Activated T-cell treated with anti-CD3 and anti-CD28 coated beads, Interleukin-2, amount 50 U/mL, for 24 hours (primary cell): Measurements from ENCODE around the gene CLIC5.

Experiments
- DNase-seq: peaks from one replicate; pipeline ENCODE4 v3.0.0-alpha.2; 2020
- H3K27ac Mint-ChIP-seq: 2 replicates; pipeline ENCODE4 v1.8.0; 2020; ENCODE audit warnings: mild to moderate bottlenecking, mixed read lengths
- H3K27me3 Mint-ChIP-seq: 2 replicates; pipeline ENCODE4 v1.8.0; 2020; ENCODE audit warnings: mixed read lengths
- H3K36me3 Mint-ChIP-seq: 2 replicates; pipeline ENCODE4 v1.8.0; 2020; ENCODE audit warnings: low read depth, mixed read lengths
- H3K4me1 Mint-ChIP-seq: 2 replicates; pipeline ENCODE4 v1.8.0; 2020; ENCODE audit warnings: low read depth, mixed read lengths
- H3K4me3 Mint-ChIP-seq: 2 replicates; pipeline ENCODE4 v1.8.0; 2020; ENCODE audit warnings: mild to moderate bottlenecking, moderate library complexity, mixed read lengths
- H3K9me3 Mint-ChIP-seq: 2 replicates; pipeline ENCODE4 v1.8.0; 2020; ENCODE audit warnings: mixed read lengths

The CLIC5 gene

GRCh38 chr6:45870531-45870930, 145.1 kb downstream of the CLIC5 start:
- no peaks in the 10 kb centered on the region for H3K36me3 Mint-ChIP-seq
- no peak for DNase-seq
- no peak overlapping the region for H3K4me3 Mint-ChIP-seq
- peaks cover 2% of the 10 kb centered on the region for H3K4me1 Mint-ChIP-seq
- H3K27me3 Mint-ChIP-seq = peaks cover 28% of the 10 kb centered on the region
- no peaks in the 10 kb centered on the region for H3K9me3 Mint-ChIP-seq
- H3K27ac Mint-ChIP-seq = no peak overlapping the region

- H3K27ac Mint-ChIP-seq = no peak overlapping the region
- DNase-seq = no peak
- H3K36me3 Mint-ChIP-seq = no peaks in the 10 kb centered on the region
- peaks cover 3% of the 10 kb centered on the region for H3K4me1 Mint-ChIP-seq
- no peak overlapping the region for H3K4me3 Mint-ChIP-seq
- H3K27me3 Mint-ChIP-seq = peaks cover 26% of the 10 kb centered on the region
- no peaks in the 10 kb centered on the region for H3K9me3 Mint-ChIP-seq
Observed at GRCh38 chr6:45864651-45865050, 151.0 kb downstream of the CLIC5 start.

- H3K9me3 Mint-ChIP-seq = no peaks in the 10 kb centered on the region
- H3K27ac Mint-ChIP-seq = no peak overlapping the region
- no peak for DNase-seq
- H3K4me1 Mint-ChIP-seq = no peaks in the 10 kb centered on the region
- no peaks in the 10 kb centered on the region for H3K36me3 Mint-ChIP-seq
- H3K4me3 Mint-ChIP-seq = no peak overlapping the region
- peaks cover 22% of the 10 kb centered on the region for H3K27me3 Mint-ChIP-seq
Observed at GRCh38 chr6:45858691-45859090, 157.0 kb downstream of the CLIC5 start.

- Mint-ChIP-seq H3K9me3 (no peaks in the 10 kb centered on the region), H3K4me1 (no peaks in the 10 kb centered on the region), H3K36me3 (no peaks in the 10 kb centered on the region), H3K4me3 (no peak overlapping the region), H3K27ac (no peak overlapping the region), H3K27me3 (peaks cover 25% of the 10 kb centered on the region)
- no peak for DNase-seq
Observed at GRCh38 chr6:45857827-45858226, 157.8 kb downstream of the CLIC5 start.

- no peak for DNase-seq
- no peaks in the 10 kb centered on the region for H3K9me3 Mint-ChIP-seq
- H3K4me3 Mint-ChIP-seq = no peak overlapping the region
- no peak overlapping the region for H3K27ac Mint-ChIP-seq
- H3K27me3 Mint-ChIP-seq = peaks cover 34% of the 10 kb centered on the region
- no peaks in the 10 kb centered on the region for H3K4me1 Mint-ChIP-seq
- no peaks in the 10 kb centered on the region for H3K36me3 Mint-ChIP-seq
Observed at GRCh38 chr6:45855642-45856394, 159.8 kb downstream of the CLIC5 start.

- Mint-ChIP-seq H3K9me3 (no peaks in the 10 kb centered on the region), H3K4me3 (no peak overlapping the region), H3K27ac (no peak overlapping the region), H3K4me1 (no peaks in the 10 kb centered on the region), H3K36me3 (no peaks in the 10 kb centered on the region), H3K27me3 (peaks cover 31% of the 10 kb centered on the region)
- DNase-seq = no peak
Observed at GRCh38 chr6:45854149-45854742, 161.4 kb downstream of the CLIC5 start.

GRCh38 chr6:45851034-45851400, 164.6 kb downstream of the CLIC5 start:
- peaks cover 28% of the 10 kb centered on the region for H3K27me3 Mint-ChIP-seq
- H3K4me1 Mint-ChIP-seq = no peaks in the 10 kb centered on the region
- H3K27ac Mint-ChIP-seq = no peak overlapping the region
- H3K4me3 Mint-ChIP-seq = no peak overlapping the region
- H3K9me3 Mint-ChIP-seq = no peaks in the 10 kb centered on the region
- DNase-seq = no peak
- H3K36me3 Mint-ChIP-seq = no peaks in the 10 kb centered on the region

- Mint-ChIP-seq H3K27ac (no peak overlapping the region), H3K27me3 (peaks cover 28% of the 10 kb centered on the region), H3K4me1 (no peaks in the 10 kb centered on the region), H3K36me3 (no peaks in the 10 kb centered on the region), H3K9me3 (no peaks in the 10 kb centered on the region), H3K4me3 (no peak overlapping the region)
- no peak for DNase-seq
Observed at GRCh38 chr6:45850378-45851033, 165.2 kb downstream of the CLIC5 start.

GRCh38 chr6:45845567-45845966, 170.1 kb downstream of the CLIC5 start:
- Mint-ChIP-seq H3K36me3 (no peaks in the 10 kb centered on the region), H3K4me1 (no peaks in the 10 kb centered on the region), H3K4me3 (no peak overlapping the region), H3K9me3 (no peaks in the 10 kb centered on the region), H3K27ac (no peak overlapping the region), H3K27me3 (peaks cover 4% of the 10 kb centered on the region)
- DNase-seq = no peak

GRCh38 chr6:45844986-45845385, 170.7 kb downstream of the CLIC5 start:
- H3K27me3 Mint-ChIP-seq = no peaks in the 10 kb centered on the region
- DNase-seq = no peak
- H3K27ac Mint-ChIP-seq = no peak overlapping the region
- no peaks in the 10 kb centered on the region for H3K4me1 Mint-ChIP-seq
- no peaks in the 10 kb centered on the region for H3K36me3 Mint-ChIP-seq
- no peaks in the 10 kb centered on the region for H3K9me3 Mint-ChIP-seq
- no peak overlapping the region for H3K4me3 Mint-ChIP-seq

GRCh38 chr6:45843848-45844521, 171.7 kb downstream of the CLIC5 start:
- Mint-ChIP-seq H3K9me3 (no peaks in the 10 kb centered on the region), H3K27me3 (no peaks in the 10 kb centered on the region), H3K4me1 (no peaks in the 10 kb centered on the region), H3K27ac (no peak overlapping the region), H3K36me3 (no peaks in the 10 kb centered on the region), H3K4me3 (no peak overlapping the region)
- no peak for DNase-seq

- H3K36me3 Mint-ChIP-seq = no peaks in the 10 kb centered on the region
- DNase-seq = no peak
- H3K4me1 Mint-ChIP-seq = peaks cover 27% of the 10 kb centered on the region
- no peaks in the 10 kb centered on the region for H3K27me3 Mint-ChIP-seq
- H3K9me3 Mint-ChIP-seq = no peaks in the 10 kb centered on the region
- H3K4me3 Mint-ChIP-seq = no peak overlapping the region
- no peak overlapping the region for H3K27ac Mint-ChIP-seq
Observed at GRCh38 chr6:45841062-45841461, 174.6 kb downstream of the CLIC5 start.

- H3K27ac Mint-ChIP-seq = no peak overlapping the region
- H3K27me3 Mint-ChIP-seq = no peaks in the 10 kb centered on the region
- H3K9me3 Mint-ChIP-seq = no peaks in the 10 kb centered on the region
- no peak for DNase-seq
- no peaks in the 10 kb centered on the region for H3K36me3 Mint-ChIP-seq
- H3K4me1 Mint-ChIP-seq = peaks cover 44% of the 10 kb centered on the region
- H3K4me3 Mint-ChIP-seq = no peak overlapping the region
Observed at GRCh38 chr6:45838996-45839395, 176.7 kb downstream of the CLIC5 start.

GRCh38 chr6:45838451-45838850, 177.2 kb downstream of the CLIC5 start:
- DNase-seq = no peak
- Mint-ChIP-seq H3K27ac (no peak overlapping the region), H3K9me3 (no peaks in the 10 kb centered on the region), H3K36me3 (no peaks in the 10 kb centered on the region), H3K4me3 (no peak overlapping the region), H3K4me1 (peaks cover 45% of the 10 kb centered on the region), H3K27me3 (no peaks in the 10 kb centered on the region)
